Right forelimb (tissue), 1 donor: ENCODE measurements around the gene CLIP2.
"Not testable (repeated sequence)": the region's sequence is repeated elsewhere in the genome, so short reads cannot be mapped to it uniquely, and the experiment has no call there.

Experiments used
- DNase-seq: peaks from one replicate; pipeline ENCODE4 v3.0.0-alpha.2; 2018

Gene CLIP2

DNA sequence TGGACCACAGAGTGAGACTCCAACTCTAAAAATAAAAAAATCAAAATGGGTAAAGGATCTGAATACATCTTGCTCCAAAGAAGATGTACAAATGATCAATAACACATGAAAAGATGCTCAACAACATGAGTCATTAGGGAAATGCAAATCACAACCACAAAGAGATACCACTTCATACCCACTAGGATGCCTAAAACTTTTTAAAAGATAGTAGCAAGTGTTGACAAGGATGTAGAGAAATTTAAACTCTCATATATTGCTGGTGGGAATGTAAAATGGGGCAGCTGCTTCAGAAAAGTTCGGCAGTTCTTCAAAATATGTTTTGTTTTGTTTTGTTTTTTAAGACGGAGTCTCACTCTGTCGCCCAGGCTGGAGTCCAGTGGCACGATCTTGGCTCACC, 118.8 kb downstream of the CLIP2 start:
- no peak for DNase-seq

DNA sequence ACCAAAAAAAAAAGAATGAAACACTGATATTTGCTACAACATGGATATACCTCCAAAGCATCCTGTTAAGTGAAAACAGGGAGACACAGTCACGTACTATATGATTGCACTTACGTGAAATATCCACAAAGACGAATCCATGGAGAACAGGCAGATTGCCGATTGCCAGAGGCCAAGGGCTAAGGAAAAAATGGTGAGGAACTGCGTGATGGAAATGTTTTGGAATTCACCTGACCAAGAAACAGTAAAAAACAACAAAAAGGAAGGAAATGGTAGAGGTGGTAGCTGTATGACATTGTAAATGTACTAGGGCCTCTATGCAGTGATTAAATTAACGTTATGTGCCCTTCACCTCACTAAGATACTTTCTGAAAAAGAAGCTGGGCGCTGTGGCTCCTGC, 120.4 kb downstream of the CLIP2 start:
- no peak for DNase-seq

DNA sequence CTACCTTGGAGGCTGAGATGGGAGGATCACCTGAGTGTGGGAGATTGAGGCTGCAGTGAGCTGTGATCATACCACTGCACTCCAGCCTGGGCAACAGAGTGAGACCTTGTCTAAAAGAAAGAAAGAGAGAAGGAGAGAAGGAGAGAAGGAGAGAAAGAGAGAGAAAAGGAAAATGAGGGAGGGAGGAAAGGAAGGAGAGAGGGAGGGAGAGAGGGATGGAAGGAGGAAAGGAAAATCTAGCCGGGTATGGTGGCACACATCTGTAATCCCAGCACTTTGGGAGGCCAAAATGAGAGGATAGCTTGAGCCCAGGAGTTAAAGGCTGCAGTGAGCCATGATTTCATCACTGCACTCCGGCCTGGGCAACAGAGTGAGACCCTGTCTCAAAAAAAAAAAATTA, 121.6 kb downstream of the CLIP2 start:
- DNase-seq, result no peak

- not testable (repeated sequence) for DNase-seq
Observed at GRCh38 chr7:74411571-74411970, 122.4 kb downstream of the CLIP2 start.

- no peak for DNase-seq
Observed at GRCh38 chr7:74412056-74412455, 122.8 kb downstream of the CLIP2 start.

- no peak for DNase-seq
Observed at GRCh38 chr7:74412603-74413002, 123.4 kb downstream of the CLIP2 start.

DNA sequence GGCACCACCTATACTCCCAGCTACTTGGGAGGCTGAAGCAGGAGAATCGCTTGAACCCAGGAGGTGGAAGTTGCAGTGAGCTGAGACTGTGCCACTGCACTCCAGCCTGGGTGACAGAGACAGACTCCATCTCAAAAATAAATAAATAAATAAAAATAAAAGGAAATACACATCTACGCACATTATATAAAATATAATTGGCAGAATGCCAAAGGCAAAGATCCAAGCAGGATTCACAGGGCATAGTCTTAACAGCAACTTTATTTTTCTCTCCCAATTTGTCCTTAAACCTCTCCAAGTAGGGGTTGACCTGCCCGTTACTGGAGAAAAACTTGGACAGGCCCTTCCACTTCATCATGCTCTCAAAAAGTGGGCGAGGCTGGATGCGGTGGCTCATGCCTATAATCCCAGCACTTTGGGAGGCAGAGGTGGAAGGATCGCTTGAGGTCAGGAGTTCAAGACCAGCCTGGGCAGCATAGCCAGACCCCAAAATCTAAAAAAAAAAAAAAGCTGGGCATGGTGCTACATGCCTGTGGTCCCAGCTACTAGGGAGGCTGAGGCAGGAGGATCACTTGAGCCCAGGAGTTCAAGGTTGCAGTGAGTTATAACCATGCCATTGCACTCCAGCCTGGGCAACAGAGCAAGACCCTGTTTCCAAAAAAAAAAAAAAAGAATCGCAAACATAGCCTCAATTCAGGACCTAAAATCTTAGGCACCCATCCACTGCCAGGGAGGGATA, 125.6 kb downstream of the CLIP2 start:
- not testable (repeated sequence) for DNase-seq

DNA sequence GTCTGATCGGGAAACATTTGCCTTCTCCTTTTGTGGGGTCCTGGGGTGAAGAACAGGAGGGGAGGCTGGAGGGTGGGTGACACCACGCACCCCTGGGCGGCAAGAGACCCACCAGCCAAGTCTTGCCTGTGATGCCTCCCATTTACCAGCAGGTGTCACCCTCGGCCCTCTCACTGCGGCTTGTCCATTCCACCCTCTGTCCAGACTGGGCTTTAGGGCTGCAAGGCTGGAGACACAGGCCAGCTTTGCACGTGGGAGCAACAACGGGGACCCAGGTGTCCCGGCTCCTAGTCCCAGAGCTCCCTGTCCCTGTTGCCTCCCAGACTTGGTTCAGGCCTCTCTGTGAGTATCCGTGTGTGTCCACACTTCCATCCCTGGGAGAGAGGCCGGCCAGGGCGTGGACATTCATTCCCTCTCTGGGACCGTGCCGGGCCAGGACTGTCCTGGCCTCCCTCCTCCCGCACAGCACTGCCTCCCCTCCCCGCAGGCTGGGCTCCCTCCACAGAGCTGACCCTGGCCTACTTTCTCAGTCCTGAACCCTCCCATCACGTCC, 128.3 kb downstream of the CLIP2 start:
- DNase-seq, result peak; percentile 82

GRCh38 chr7:74418076-74418475, 128.9 kb downstream of the CLIP2 start:
- DNase-seq, result no peak

- no peak for DNase-seq
Observed at GRCh38 chr7:74418538-74418937, 129.3 kb downstream of the CLIP2 start.

GRCh38 chr7:74419232-74419631, 130.0 kb downstream of the CLIP2 start:
- not testable (repeated sequence) for DNase-seq

- DNase-seq, result no peak
Observed at GRCh38 chr7:74420006-74420405, 130.8 kb downstream of the CLIP2 start.

- DNase-seq, result no peak
Observed at GRCh38 chr7:74424291-74424880, 135.2 kb downstream of the CLIP2 start.

GRCh38 chr7:74428023-74428422, 138.8 kb downstream of the CLIP2 start:
- DNase-seq, result no peak

- no peak for DNase-seq
Observed at GRCh38 chr7:74429153-74429747, 140.0 kb downstream of the CLIP2 start.

- DNase-seq, result not testable (repeated sequence)
Observed at GRCh38 chr7:74430409-74430808, 141.2 kb downstream of the CLIP2 start.

DNA sequence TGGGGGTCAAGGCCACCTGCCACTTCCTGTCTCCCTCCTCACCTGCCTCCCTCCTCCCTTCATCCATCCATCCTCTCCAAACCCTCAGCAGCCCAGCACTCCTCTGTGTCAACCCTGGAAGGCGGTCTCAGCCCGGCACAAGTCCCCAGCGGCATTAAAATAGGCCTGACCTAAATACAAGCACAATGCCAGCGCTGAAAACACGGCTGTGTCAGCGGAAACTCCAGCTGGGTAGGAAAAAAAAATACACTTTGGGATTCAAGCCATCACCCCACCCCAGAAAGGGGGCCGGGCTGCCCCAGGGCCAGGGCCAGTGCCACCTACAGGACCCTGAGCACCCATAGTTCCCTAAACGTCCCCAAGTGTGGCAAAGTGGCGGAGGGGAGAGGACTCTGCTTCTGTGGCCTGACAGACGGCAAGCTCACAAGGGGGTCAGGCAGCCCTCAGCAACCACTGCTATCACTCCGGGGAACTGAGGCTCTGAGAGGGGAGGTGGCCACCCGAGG, 141.8 kb downstream of the CLIP2 start:
- DNase-seq, result no peak

- DNase-seq, result not testable (repeated sequence)
Observed at GRCh38 chr7:74437291-74437571, 148.0 kb downstream of the CLIP2 start.

GRCh38 chr7:74438327-74438726, 149.1 kb downstream of the CLIP2 start:
- no peak for DNase-seq

DNA sequence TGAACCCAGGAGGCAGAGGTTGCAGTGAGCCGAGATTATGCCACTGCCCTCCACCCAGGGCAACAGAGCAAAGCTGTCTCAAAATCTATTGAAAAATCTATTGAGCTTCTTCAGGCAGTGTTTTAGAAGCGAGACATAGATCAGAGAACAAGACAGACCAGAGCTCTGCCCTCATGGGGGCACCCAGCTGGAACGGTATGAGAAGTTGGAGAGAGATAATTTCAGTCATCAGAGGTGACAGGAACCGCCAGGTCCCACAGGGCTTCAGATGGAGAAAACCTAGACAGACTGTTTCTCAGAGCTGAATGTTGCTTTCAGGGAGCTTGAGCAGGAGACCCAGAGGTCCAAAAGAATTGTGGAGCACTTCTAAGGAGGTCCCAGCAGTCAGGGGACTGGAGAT, 150.3 kb downstream of the CLIP2 start:
- no peak for DNase-seq

- DNase-seq, result not testable (repeated sequence)
Observed at GRCh38 chr7:74440143-74440542, 150.9 kb downstream of the CLIP2 start.

DNA sequence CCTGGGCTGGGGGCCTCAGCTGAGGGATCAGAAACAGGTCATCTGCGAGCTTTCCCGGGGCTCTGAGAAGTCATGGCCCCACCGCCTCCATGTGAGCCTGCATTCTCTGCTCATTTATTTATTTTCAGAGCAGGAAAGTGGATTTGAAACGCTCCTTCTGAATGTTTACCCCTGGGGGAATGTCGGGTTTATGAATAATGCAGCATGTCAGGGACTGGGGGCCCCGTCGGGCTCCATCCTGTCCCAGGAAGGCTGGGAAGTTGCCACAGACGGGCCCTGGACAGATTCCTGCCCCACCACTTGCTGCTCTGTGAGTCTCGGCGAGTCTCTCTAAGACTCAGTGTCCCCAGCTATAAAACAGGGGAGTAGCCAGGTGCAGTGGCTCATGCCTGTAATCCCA, 152.6 kb downstream of the CLIP2 start:
- no peak for DNase-seq

- no peak for DNase-seq
Observed at GRCh38 chr7:74443543-74444247, 154.5 kb downstream of the CLIP2 start.
